DMS53 treated with DMSO at 0.1 percent for 48 hours (cell line): ENCODE results near the gene THSD7B.

Source experiments
- DNase-seq: peaks from one replicate; lab custom pipeline; 2025; ENCODE audit not compliant: unreplicated experiment; lab: John Stamatoyannopoulos, UW

The THSD7B gene

DNA sequence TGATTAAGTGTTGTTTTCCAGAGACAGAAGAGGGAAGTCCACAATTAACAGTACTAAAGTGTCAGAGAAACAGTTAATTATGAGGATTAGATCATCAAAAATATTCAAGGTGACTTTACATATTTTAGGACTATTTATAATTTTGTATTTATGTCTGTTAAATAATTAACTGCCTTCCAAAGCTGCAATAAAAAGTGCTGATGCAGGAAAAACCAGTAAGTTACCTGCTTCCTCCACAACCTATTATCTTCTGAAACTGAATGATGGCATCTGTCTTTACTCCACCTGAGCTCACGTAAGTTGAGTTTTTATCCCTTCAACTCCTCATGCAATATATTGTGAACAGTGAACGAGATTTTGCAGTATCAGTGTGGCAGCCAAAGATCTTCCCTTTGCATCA is 570.7 kb downstream of the THSD7B start:
- no peak for DNase-seq

DNA sequence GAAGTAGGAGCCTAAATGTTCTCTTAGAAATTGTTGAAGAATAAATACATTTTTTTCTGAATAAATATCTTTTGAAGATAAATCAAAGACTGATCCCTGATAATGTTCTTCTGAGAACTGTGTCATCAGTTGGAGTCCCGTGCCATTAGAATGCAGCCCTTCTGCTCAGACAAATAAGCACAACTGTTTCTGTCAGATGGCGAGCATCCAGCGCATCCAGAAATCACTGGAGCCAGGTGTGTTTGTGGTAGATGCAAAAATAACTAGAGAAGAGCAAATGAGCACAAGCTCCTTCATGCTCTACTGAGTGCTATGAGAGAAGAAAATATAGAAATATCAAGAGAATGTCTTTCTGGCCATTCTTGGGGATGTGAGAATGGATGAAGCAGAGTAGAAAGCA is 573.7 kb downstream of the THSD7B start:
- DNase-seq, result no peak

DNA sequence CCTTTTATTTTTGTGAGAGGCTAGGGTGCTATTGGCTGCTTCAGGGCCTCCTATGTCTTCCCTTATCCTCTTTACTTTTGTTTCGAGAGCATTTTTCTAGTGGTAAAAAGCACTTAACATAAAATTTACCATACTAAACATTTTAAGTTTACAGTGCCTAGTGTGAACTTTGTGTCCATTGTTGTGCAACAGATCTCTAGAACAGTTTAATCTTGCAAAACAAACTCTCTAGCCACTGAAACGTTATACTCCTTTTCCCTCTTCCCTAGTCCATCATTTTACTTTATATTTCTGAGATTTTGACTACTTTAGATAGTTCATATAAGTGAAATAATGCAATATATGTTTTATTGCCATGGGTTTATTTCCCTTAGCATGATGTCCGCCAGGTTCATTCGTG is 580.6 kb downstream of the THSD7B start:
- no peak for DNase-seq

DNA sequence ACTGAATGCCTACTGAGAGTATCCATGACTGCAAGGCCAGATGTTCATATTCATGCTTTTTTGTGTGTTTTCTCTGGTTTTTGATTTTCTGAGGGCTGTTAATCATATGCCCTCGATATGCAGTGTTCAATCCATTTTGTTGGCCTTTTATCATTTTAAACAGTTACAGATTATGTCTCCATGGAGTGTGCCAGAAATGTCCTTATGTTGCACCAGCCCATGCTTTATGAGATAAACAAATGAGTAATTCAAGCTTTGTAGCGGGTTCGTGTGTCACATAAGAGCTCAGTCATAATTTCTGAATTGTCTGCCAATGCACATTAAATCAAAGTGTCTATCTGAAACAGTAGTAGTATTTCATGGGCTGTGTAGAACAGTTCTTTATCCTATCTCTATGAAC is 583.0 kb downstream of the THSD7B start:
- no peak for DNase-seq

DNA sequence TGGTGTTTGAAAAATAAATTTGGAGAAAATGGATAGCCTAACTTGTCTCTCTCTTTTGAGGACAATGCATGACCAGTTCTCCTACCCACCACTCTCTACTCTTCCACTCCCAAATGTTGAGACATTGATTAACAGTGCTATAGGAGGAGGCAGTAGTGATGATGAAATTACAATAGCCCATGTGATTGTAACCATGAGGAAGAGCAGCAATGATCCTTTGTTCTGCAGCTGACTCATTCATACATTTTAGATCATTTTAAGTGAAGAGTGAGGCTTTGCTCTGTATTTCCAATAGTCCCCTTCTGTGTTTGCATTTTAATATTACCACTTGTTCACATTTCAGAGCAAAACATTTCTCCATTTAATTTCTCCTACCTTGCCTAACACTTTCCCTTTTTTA is 592.3 kb downstream of the THSD7B start:
- DNase-seq, result no peak

DNA sequence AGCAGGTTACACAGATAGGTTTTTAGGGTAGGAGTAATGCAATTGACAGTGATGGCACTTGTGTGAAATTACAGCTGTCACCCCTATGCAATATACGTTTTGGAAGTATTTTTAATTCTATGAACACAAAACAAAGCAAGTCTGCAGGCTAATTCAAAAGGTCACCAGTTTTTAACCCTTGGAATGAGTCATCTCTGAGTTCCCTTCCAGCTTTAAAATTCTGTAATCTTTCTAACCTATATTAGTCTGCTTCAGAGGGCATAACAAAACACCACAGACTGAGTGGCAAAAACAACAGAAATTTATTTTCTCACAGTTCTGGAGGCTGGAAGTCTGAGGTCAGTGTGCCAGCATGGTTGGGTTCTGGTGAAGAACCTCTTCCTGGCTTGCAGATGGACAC is 602.0 kb downstream of the THSD7B start:
- DNase-seq, result no peak

DNA sequence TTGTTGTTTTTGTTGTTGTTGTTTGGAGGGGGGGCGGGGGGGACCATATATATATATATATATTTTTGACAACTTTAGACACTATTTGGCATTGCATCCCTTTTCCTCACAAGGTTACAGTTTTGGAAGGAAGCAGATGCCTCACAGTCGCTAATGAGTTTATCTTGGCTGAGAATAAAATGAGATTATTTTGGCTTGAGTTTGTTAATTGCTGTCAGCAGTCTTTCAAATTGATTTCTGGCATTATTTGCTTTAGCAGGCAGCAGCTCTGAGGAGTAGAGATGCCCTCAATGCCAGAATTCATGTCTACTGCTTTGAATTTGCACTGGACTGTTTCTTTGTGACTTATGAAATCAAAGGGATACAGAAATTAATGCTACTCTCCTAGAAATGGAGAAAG is 603.8 kb downstream of the THSD7B start:
- no peak for DNase-seq

DNA sequence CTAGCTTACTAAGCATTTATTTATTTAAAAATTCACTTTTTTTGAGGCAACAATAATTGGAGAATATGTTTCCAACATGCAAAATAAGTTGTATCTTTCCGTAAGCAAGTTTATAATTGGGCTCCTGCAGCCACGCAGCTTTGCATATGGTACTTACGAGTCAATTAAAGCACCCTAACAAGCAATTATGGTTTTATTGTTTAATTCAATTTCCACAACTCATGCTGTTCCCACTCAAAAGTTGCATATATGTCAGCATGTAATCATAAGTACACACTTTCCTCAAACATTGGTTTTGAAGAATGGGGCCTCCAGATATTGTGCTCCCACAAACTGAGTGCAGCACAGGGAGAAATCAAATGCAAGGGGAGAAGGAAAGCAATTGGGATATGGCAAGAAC is 613.8 kb downstream of the THSD7B start:
- DNase-seq, result no peak

DNA sequence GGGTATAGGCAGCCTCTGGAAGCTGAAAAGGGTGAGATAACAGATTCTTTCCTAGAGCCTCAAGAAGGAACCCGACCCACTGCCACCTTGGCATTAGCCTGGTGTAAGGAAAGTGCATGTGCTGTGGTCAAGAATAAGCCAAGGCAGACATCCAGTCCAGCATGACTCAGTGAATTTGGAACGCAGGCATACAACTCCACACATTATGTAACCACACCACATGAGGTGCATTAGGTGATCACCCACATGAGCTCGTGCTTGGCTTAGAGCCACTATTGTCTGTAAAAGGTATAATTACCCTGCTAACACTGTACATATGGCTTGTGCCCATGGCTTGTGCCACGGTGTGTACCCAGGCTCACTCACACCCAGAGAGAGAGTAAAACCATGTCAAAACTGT is 615.3 kb downstream of the THSD7B start:
- no peak for DNase-seq

DNA sequence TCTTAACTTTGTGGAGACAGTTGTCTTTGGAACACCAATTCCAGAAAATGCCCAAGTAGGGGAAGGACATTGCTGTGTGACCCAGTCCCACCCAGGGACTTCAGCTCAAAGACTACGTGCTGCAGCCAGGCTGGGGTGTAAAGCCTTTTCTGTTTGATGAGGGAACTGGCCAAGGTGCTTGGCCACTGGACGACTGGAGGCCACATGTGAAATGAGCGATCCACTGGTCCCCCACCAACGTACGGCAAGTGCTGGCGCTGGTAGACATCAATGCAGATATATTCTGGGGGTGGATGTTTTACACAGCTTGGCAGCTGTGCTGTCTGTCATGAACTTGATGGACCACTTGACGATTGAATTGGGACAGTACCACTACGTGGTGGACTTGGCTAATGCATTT is 616.4 kb downstream of the THSD7B start:
- DNase-seq, result no peak

DNA sequence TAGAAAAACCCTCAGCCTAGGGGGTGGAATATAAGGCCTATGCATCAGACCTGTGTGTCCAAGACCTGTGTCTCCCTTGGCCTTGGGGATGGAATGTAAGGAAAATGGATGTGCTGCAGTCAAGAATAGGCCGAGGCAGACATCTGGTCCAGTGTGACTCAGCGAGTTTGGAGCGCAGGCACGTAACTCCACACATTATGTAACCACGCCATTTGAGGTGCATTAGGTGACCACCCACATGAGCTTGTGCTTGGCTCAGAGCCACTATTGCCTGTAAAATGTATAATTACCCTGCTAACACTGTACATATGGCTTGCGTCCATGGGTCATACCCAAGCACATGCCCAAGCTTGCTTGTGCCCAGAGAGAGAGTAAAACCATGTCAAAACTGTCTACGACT is 618.0 kb downstream of the THSD7B start:
- no peak for DNase-seq

DNA sequence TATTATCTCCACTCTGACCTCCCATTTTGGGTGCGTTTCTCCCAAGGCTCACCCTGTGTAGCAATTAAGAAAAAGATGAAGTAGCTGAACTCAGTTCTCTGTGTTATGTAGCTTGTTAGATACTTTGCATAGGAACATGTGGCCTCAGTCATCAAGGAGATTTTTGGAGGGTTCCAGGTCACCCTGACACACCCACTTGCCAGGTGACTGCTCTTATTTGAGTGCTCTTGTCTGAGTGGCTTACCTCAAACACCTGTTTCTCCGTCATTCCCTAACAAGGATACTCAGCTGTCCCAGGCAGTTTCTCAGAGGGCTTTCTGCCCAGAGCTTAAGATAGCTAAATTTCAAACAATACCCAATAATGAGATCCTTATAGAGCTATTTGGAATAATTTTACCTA is 621.7 kb downstream of the THSD7B start:
- no peak for DNase-seq

DNA sequence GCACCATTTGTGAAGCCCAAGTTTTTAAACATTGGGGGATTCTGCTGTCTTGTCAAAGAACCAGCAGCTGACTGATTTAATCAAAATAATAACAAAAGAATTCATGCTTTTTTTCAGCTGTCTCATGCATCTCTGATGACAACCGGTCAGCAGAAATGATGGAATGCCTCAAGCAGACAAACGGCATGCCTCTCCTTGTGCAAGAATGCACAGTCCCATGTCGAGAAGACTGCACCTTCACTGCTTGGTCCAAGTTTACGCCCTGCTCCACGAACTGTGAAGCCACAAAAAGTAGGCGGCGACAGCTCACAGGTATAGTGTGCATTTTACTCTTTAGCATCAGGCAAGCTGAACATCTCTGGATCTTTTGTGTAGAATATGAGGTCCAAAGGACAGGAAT is 640.2 kb downstream of the THSD7B start:
- DNase-seq, result no peak

DNA sequence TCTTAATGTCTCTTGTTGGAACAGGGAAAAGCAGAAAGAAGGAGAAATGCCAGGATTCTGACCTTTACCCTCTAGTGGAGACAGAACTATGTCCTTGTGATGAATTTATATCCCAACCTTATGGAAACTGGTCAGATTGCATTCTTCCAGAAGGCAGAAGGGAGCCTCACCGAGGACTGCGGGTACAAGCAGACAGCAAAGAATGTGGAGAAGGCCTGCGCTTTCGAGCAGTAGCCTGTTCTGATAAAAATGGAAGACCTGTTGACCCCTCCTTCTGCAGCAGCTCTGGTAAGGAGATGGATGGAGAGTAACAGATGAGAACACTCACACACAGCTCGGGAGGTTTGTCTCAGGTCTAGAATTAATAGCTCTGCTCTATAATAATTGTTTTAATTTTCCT is 646.2 kb downstream of the THSD7B start:
- DNase-seq, result no peak

DNA sequence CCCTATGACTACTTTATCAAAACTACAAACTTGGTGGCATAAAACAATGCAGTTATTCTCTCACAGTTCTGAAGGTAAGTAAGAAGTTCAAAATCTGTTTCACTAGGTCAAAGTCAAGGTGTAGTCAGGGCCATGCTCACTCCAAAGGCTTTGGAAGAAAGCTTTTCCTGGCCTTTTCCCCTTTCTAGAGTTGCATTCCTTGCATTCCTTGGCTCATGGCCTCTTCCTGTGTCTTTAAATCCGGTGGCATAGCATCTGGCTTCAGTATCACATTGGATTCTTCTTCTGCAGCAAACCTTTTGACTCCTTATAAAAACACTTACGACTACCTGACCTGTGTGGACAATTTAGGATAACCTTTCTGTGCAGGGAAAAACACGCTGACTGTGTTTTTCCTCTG is 655.4 kb downstream of the THSD7B start:
- DNase-seq, result no peak

DNA sequence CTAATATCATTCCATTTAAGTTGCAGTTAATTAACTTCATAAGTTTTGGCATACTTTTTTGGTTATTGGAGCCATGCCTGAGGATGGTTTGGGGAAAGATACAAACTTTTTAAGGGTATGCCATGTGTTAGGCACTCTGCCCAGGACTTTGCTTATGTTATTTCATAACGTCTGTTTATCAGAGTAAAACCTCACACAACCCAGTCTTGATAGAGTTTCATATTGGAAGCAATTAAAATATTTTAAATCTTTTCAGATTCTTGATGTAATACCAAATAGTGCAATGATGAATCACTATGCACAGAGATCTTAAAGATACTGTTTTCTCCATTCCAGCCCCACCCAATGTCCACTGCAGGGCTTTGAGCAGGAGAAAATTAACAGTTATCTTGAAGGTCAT is 669.8 kb downstream of the THSD7B start:
- no peak for DNase-seq

DNA sequence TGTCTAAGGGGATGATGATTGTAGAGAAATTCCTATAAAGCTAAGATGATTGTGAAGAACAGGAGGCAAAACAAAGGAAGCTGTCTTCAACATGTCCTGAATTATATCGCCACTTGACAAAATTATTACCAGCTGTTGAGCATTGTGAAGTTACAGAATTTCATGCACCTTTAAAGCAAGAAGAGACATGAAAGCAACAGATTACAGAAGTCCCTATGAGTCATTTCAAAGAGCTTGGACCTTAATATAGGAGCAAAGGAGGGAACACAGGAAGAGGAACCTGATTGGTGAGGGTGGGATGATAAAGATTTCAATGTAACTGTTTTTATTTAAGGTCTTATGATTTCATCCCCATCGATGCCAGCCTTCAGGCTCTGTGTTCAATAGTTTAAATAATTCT is 672.0 kb downstream of the THSD7B start:
- no peak for DNase-seq

DNA sequence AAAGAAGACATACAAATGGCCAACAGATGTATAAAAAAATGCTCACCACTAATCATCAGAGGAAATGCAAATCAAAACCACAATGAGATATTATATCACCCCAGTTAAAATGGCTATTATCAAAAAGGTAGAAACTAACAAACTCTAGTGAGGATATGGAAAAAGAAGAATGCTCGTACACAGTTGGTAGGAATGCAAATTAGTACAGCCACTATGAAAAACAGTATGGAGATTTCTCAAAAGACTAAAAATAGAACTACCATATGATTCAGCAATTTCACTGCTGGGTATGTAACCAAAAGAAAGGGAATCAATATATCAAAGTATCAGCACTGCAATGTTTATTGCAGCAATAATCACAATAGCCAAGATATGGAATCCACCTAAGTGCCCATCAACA is 679.6 kb downstream of the THSD7B start:
- no peak for DNase-seq

DNA sequence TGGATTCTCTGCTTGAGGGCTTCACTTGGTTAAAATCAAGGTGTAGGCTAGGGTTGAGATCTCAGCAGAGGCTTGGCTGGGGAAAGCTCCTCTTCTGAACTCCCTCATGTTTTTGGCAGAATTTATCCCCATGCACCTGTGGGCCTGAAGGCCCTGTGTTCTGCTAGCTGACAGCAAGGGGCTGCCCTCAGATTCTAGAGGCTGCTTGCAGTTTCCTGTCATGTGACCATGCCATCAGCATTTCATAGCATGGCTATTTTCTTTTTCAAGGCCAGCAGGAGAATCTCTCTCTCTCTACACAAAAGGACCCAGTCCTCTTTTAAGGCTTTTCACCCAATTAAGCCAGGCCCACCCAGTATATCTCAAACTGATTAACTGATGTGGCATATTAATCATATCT is 684.1 kb downstream of the THSD7B start:
- no peak for DNase-seq

DNA sequence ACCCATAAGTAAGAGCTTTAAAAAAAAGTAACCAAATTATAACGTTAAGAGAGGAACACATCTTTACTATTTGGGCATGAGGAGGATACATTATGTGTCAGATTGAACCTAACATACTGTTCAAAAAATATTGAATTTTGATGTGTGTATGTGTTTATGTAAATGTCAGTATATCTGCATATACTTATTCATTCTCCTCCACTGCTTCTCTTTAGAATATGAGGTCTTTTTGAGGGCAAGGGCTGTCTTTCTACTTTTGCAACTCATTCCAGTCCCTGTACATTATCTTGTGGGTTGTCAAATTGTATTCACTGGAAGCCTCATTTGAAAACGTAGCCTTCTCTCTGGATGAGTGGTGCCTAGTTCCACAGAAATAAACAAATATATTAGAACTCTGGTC is 689.5 kb downstream of the THSD7B start:
- DNase-seq, result no peak

DNA sequence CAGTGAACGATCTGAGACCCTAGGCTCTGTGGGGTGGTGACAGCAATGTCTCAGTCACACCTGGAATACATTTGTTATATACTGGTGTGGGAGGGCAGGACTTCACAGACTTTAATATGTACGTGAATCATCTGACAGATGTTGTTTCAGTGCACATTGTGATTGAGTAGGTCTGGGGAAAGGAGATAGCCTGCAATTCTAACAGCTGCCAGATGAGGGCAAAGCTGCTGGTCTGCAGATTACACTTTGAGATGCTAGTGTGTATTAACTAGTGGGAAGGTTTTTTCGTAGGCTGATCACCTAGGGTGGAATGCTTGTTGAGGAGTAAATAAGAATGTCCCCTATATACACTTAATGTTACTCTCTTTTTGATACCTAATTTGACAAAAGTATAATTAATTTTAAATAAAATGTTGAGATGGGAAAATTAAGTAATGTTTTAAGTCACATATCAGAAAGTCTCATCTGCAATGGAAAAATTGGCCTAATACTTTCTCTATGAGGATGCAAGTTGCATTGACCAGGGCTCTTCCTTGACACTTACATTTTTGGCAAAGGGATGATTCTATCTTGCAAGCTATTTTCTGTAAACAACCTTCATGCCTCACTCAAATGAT is 702.0 kb downstream of the THSD7B start:
- DNase-seq, result peak; percentile 3

DNA sequence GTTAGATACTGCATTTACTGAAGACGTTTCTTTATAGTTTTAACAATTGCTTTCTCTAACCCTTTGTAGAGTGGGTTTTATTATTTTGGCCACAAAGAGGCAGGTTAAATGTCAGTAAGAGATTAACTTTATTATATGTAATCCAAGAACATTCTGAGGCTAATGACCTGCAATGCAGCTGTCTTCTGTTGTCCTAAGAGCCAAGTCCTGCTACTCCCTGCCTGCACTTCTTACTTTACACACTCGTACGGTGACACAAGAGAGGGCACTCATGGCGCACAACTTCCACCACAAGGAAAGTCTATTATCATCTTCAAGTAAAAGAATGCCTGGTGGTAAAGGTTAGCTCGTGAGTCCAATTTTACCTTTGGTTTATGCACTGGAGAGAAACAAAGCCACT is 727.9 kb downstream of the THSD7B start:
- no peak for DNase-seq

DNA sequence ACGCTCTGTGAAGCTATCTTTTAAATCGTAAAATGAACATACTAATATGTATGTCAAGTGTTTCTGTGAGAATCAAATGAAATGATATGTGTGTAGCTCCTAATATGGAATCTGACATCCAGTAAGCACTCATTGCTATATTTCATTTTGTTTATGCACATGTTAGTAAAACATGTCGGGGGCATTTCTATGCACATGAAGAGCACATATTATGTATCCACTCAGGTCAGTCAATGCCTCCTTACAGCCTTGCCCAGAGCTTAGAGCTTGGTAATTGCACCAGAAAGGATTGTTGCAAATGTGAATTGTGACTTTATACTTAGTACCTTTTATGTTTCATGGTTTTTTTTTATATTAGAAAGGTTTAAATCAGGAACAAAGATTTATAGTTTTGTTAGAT is 735.3 kb downstream of the THSD7B start:
- no peak for DNase-seq

DNA sequence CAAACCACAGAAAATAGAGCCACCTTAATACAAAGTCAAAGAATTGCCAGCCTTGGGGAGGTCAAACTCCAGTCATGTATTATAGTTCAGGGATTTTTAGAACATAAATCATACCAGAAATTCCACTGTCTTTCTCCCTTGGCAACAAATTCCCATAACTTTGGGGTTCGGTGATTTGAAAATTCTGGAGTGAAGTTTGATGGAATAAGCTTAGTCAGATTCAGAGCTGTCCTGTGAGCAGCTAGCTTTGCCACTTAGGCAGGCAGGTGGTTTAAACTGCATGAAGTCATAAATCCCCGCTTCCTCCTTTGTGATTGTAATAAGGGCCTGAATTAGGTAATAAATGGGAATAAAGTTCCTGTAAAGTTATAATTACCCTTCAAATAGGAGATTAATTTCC is 741.9 kb downstream of the THSD7B start:
- no peak for DNase-seq
